DND-41 (cell line): Measurements from ENCODE around the gene FSCN2.

Experiments used
- ATAC-seq: fragments of 200-7000 bp; cut with Tn5 transposase; 3 replicates; pipeline ENCODE4 v1.9.1; 2021; ENCODE audit warnings: low read depth; ENCODE audit not compliant: insufficient read depth
- DNase-seq: peaks from one replicate; pipeline ENCODE4 v3.0.0-alpha.2; 2020
- H2AFZ ChIP-seq: 2 replicates; pipeline ENCODE4 v1.6.0; 2012; ENCODE audit warnings: low read depth, low read length
- H3K27ac ChIP-seq: 2 replicates; pipeline ENCODE4 v1.5.1; 2012; ENCODE audit warnings: low read length, inconsistent platforms
- H3K27me3 ChIP-seq: fragments of 200-600 bp; sonication (generic); 2 replicates; pipeline ENCODE4 v1.6.0; 2012; ENCODE audit warnings: low read length, mild to moderate bottlenecking, inconsistent platforms; ENCODE audit not compliant: insufficient read depth, poor library complexity
- H3K36me3 ChIP-seq: 2 replicates; pipeline ENCODE4 v1.5.1; 2012; ENCODE audit warnings: low read length, inconsistent platforms; ENCODE audit not compliant: insufficient read depth
- H3K4me1 ChIP-seq: 2 replicates; pipeline ENCODE4 v1.5.1; 2012; ENCODE audit warnings: mild to moderate bottlenecking, low read length; ENCODE audit not compliant: insufficient read depth
- H3K4me2 ChIP-seq: 2 replicates; pipeline ENCODE4 v1.6.0; 2012; ENCODE audit warnings: mild to moderate bottlenecking, moderate library complexity, low read length, inconsistent platforms; ENCODE audit not compliant: insufficient read depth
- H3K4me3 ChIP-seq, 2 experiments: fragments of 200-600 bp in 1 of 2; shearing (Covaris generic) in 1 of 2; 2 replicates each; pipeline ENCODE4 v1.5.1; 2012 to 2016; ENCODE audit warnings: inconsistent platforms in 2 of 2, low read length in 2 of 2, mild to moderate bottlenecking in 2 of 2, low read depth in 1 of 2, moderate library complexity in 1 of 2
- H3K79me2 ChIP-seq: 2 replicates; pipeline ENCODE4 v1.6.0; 2012; ENCODE audit warnings: low read length, inconsistent platforms; ENCODE audit not compliant: insufficient read depth
- H3K9ac ChIP-seq: 2 replicates; pipeline ENCODE4 v1.6.0; 2012; ENCODE audit warnings: low read depth, mild to moderate bottlenecking, inconsistent platforms, low read length, moderate library complexity
- H3K9me3 ChIP-seq: 2 replicates; pipeline ENCODE4 v1.5.1; 2012; ENCODE audit warnings: low read length, moderate library complexity, mild to moderate bottlenecking, inconsistent platforms; ENCODE audit not compliant: insufficient read depth, severe bottlenecking
- H4K20me1 ChIP-seq: 2 replicates; pipeline ENCODE4 v1.6.0; 2012; ENCODE audit warnings: low read length; ENCODE audit not compliant: insufficient read depth
- EZH2 ChIP-seq: IDR thresholded peaks from 3 replicates; pipeline ENCODE4 v1.6.1; 2012; ENCODE audit warnings: borderline replicate concordance, low read depth, mild to moderate bottlenecking, moderate library complexity, low read length, inconsistent platforms; ENCODE audit not compliant: severe bottlenecking
- TF ChIP-seq, protein P1 (sequence below): IDR thresholded peaks from 2 replicates; pipeline ENCODE4 v1.5.1; 2012; ENCODE audit warnings: borderline replicate concordance, low read length, moderate library complexity, mild to moderate bottlenecking; ENCODE audit not compliant: poor library complexity, severe bottlenecking; ENCODE audit errors: extremely low read depth

FSCN2 gene

DNA sequence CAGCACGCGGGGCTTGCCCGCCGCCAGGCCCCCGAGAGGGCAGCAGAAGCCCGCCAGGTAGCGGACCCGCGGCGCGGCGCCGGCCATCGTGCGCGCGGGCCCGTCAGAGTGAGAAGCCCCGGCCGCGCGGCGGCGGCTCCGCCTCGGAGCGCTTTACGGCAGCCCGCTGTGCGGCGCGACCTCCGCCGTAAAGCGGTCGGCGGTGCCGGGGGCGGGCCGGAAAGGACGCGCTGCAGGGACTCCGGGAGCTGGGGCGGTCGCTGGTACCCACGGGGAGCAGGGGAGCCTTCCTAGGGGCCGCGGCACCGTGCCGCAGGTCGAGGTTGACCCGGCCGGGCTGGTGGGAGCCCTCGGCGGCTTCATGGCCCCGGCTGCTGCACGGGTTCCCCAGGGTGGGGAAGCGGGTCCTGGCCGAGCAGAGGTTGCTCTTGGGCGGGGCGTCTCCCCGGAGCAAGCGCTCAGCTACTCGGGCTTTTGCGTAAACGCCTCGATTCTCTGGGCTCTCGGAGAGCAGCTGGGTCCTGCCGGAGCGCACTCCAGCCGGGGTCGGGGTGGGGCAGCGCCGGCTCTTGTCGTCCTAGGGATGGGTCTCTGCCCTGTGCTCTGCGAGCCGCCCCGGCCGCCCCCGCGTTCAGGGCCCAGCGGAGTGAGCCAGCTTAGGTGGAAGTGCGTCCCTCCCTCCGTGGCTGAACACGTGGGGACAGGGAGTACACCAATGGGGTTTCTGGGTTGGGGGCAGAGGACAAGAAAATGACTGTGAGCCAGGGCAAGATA, 24.3 kb downstream of the FSCN2 start, which contains the start of gene FAAP100:
FAAP100 (minus strand) TSS at position 110 of the 774 bp plus-strand sequence; CDS start at position 87, 23 bp downstream.
- Histone ChIP-seq H3K4me3 (peak within 1 kb of the TSS; percentile 75 to 85), H3K4me1 (peaks cover 44% of the 10 kb centered on the region), H3K27me3 (no peaks in the 10 kb centered on the region), H2AFZ (peak within 1 kb of the TSS; percentile 93), H3K27ac (peak within 1 kb of the TSS; percentile 79), H3K4me2 (peak within 1 kb of the TSS; percentile 98), H3K9ac (peak within 1 kb of the TSS; percentile 95), H3K9me3 (no peaks in the 10 kb centered on the region), H3K79me2 (peaks cover 40% of the 10 kb centered on the region), H4K20me1 (peaks cover 34% of the 10 kb centered on the region), H3K36me3 (peaks cover 51% of the 10 kb centered on the region)
- ATAC-seq (peak; percentile 56), DNase-seq (peak; percentile 83)
- TF ChIP-seq EZH2: no peak
- TF ChIP-seq, protein P1, sequence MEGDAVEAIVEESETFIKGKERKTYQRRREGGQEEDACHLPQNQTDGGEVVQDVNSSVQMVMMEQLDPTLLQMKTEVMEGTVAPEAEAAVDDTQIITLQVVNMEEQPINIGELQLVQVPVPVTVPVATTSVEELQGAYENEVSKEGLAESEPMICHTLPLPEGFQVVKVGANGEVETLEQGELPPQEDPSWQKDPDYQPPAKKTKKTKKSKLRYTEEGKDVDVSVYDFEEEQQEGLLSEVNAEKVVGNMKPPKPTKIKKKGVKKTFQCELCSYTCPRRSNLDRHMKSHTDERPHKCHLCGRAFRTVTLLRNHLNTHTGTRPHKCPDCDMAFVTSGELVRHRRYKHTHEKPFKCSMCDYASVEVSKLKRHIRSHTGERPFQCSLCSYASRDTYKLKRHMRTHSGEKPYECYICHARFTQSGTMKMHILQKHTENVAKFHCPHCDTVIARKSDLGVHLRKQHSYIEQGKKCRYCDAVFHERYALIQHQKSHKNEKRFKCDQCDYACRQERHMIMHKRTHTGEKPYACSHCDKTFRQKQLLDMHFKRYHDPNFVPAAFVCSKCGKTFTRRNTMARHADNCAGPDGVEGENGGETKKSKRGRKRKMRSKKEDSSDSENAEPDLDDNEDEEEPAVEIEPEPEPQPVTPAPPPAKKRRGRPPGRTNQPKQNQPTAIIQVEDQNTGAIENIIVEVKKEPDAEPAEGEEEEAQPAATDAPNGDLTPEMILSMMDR: no peak

DNA sequence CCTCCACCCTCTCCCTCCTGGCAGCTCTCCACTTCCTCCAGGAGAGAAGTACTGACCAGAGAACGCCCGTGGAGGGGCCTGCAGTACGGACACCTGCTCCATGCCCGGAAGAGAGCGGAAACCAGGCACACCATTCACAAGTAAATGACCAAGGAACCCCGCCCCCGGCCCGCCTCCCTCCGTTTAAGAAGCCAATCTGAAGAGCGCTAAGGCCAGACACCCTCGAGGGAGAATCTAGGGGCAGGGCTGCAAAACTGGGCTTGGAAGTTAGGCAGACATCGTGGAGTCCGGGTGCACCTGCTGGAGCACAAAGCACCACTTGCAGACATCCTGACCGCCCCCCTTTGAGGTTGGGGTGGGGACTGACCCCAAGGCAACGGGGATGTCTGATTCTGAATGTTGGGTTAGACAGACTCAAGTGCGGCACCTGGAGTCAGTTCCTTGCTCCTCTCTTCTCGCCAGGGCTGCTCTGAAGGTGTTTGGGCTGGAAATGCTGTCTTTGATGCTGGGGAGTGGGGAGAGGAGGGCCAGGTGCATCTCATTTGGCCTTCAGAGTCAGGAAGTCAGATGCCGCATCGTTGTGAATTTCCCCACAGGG, 24.9 kb downstream of the FSCN2 start:
- Histone ChIP-seq H3K4me1 (peaks cover 44% of the 10 kb centered on the region), H2AFZ (peak overlapping the region; percentile 93), H3K36me3 (peaks cover 51% of the 10 kb centered on the region), H3K9ac (peak overlapping the region; percentile 95), H3K27me3 (no peaks in the 10 kb centered on the region), H3K27ac (peak overlapping the region; percentile 68), H3K79me2 (peaks cover 40% of the 10 kb centered on the region), H3K9me3 (no peaks in the 10 kb centered on the region), H4K20me1 (peaks cover 39% of the 10 kb centered on the region), H3K4me2 (peak overlapping the region; percentile 98), H3K4me3 (peak overlapping the region; percentile 75 to 85; a peak in 3 of 4 replicates)
- ATAC-seq: peak; percentile 82
- peak; percentile 87 for DNase-seq
- no peak for TF ChIP-seq EZH2
- TF ChIP-seq, protein P1: peak; percentile 61

DNA sequence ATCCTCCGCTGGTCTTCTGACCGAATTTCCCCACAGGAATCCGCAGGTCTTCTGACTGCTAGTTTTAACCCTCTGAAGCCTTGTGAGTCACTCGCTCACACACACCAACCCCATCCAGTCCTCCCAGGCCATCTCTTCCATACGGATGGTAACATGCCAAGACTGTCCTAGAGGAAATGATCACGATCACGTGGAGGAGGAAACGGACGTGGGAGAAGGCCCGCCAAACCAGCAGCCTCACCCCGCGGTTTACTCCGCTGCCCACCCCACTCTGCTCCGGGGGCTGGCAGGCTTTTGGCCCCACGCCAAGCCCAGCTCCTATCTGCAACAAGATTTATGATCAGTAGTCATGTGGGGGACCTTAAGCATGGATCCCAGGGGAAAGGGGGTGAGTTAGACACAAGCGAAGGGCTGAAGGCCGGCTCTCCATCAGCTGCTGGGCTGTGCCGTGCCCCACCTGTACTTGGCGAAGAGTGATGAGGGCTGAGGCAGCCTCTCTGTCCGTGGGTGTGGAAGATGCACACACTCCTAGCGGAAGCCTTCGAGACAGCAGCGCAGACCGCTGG, 25.5 kb downstream of the FSCN2 start:
- DNase-seq (peak; percentile 62), ATAC-seq (peak; percentile 6; the same call in 2 of the 3 replicates)
- Histone ChIP-seq H3K79me2 (peaks cover 40% of the 10 kb centered on the region), H3K4me1 (peaks cover 44% of the 10 kb centered on the region), H4K20me1 (peaks cover 39% of the 10 kb centered on the region), H3K4me2 (peak overlapping the region; percentile 98), H3K4me3 (peak overlapping the region; percentile 75 to 85; a peak in 3 of 4 replicates), H3K36me3 (peaks cover 52% of the 10 kb centered on the region), H3K9me3 (no peaks in the 10 kb centered on the region), H3K27ac (peak overlapping the region; percentile 68), H2AFZ (peak overlapping the region; percentile 93), H3K27me3 (no peaks in the 10 kb centered on the region), H3K9ac (peak overlapping the region; percentile 95)
- no peak for TF ChIP-seq EZH2
- TF ChIP-seq, protein P1: no peak
